ENCODE results near the gene PDE8A.
"Not testable (repeated sequence)": the region's sequence is repeated elsewhere in the genome, so short reads cannot be mapped to it uniquely, and the experiment has no call there.

The PDE8A gene

DNA sequence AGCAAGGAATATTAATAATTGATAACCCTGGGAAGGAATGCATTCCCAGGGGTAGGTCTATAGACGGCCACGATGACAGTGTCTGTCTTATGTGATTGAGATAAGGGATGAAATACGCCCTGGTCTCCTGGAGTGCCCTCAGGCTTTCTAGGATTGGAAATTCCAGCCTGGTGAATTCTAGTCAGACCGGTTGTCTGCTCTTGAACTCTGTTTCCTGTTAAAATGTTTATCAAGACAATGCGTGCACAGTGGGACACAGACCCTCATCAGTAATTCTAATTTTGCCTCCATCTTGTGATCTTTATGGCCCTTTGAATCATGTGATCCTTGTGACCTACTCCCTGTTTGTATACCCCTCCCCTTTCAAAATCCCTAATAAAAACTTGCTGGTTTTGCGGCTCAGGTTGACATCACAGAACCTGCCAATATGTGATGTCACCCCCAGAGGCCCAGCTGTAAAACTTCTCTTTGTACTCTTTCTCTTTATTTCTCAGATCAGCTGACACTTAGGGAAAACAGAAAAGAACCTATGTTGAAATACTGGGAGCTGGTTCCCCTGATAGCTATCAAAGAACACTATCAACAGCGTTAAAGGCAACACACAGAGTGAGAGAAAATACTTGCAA is 183.3 kb downstream of the PDE8A start:
- H3K27ac ChIP-seq (ENCODE audit: low read length), result no peak overlapping the region

DNA sequence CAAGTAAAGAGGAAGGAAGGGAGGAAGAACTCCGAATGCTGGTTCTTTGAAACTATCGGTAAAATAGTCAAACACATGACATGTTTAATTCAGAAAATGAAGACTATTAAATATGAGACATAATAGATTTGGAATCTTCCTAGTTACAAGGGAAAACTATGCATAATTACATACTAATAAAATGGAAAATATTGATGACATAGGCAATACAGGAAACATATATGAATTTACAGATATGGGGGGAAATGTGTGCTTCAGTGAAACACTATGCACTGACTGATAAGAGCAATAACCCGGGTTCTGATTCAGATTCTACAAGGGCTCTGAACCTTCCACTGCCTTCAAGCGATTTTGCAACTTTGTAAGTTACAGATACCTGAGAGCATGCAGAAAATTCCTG is 185.9 kb downstream of the PDE8A start:
- peaks cover 0 to 7% of the 10 kb centered on the region in 2 donors for H3K4me1 ChIP-seq (ENCODE audit: control insufficient read depth in 1 of 2, insufficient read depth in 2 of 2, low read length in 2 of 2)
- H3K27ac ChIP-seq (ENCODE audit: low read length), result no peak overlapping the region
- no peak overlapping the region for H3K4me3 ChIP-seq (ENCODE audit: low read depth in 1 of 2, low read length in 2 of 2)
- H3K36me3 ChIP-seq (ENCODE audit: control insufficient read depth in 1 of 2, insufficient read depth in 2 of 2, low read length in 2 of 2), result no peaks in the 10 kb centered on the region
- H3K9me3 ChIP-seq (ENCODE audit: control insufficient read depth in 1 of 2, low read length in 2 of 2), result peaks cover 4 to 8% of the 10 kb centered on the region in 2 donors
- H3K27me3 ChIP-seq (ENCODE audit: low read depth, low read length), result peaks cover 5% of the 10 kb centered on the region

More for the DNA sequence above, 183.3 kb downstream of the PDE8A start:
- peaks cover 0 to 2% of the 10 kb centered on the region in 2 donors for H3K9me3 ChIP-seq (ENCODE audit: control insufficient read depth in 1 of 2, low read length in 2 of 2)
- no peak overlapping the region for H3K4me3 ChIP-seq (ENCODE audit: low read depth in 1 of 2, low read length in 2 of 2)
- H3K27me3 ChIP-seq (ENCODE audit: low read depth, low read length), result peaks cover 5% of the 10 kb centered on the region
- H3K4me1 ChIP-seq (ENCODE audit: control insufficient read depth in 1 of 2, insufficient read depth in 2 of 2, low read length in 2 of 2), result peaks cover 0 to 7% of the 10 kb centered on the region in 2 donors
- no peaks in the 10 kb centered on the region for H3K36me3 ChIP-seq (ENCODE audit: control insufficient read depth in 1 of 2, insufficient read depth in 2 of 2, low read length in 2 of 2)

DNA sequence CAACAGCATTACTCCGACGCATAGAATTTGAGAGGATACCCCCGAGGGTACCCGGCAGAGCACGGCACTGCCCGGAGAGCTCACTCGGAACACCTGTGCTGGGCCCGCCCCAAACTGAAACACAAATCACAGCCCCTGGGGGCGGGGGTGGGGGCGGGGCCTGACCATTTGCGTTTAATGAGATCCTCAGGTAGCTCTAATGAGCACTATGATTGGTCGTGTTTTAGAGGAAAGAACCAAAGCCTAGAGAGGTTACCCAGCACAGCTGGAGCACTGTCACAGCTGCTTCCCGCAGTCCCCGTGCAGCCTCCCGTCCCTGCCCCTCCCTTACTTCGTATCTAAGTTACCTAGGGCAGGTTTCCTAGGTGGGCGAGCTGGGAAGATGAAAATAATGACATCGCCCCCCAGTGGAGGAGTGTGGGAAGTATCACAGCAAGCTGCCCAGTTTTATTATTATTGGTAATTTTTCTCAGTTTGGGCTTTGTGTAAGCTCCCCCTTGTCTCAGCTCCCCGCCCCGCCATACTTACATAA is 187.1 kb downstream of the PDE8A start:
- H3K36me3 ChIP-seq (ENCODE audit: control insufficient read depth in 1 of 2, insufficient read depth in 2 of 2, low read length in 2 of 2), result no peaks in the 10 kb centered on the region
- H3K27ac ChIP-seq (ENCODE audit: low read length), result no peak overlapping the region
- H3K27me3 ChIP-seq (ENCODE audit: low read depth, low read length), result peaks cover 5% of the 10 kb centered on the region
- H3K9me3 ChIP-seq (ENCODE audit: control insufficient read depth in 1 of 2, low read length in 2 of 2), result peaks cover 4 to 8% of the 10 kb centered on the region in 2 donors
- peaks cover 0 to 7% of the 10 kb centered on the region in 2 donors for H3K4me1 ChIP-seq (ENCODE audit: control insufficient read depth in 1 of 2, insufficient read depth in 2 of 2, low read length in 2 of 2)
- H3K4me3 ChIP-seq (ENCODE audit: low read depth in 1 of 2, low read length in 2 of 2), result peak overlapping the region; percentile 35 to 40

DNA sequence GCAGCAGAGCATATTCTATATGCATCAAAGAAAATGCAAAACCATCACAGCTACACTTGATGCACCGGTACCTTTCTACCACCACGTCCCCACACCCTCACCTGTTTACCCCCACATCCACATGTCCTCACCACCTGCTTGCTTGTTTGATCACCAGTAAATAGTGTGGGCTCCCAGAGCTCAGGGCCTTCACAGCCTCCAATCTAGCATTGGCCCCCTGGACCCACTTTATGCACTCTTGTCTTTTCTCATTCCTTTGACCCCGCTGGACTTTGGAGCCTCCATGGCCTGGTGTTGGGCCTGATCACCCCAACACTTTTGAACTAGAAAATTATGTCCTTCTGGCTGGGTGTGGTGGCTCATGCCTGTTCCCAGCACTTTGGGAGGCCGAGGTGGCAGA is 190.1 kb downstream of the PDE8A start:
- no peaks in the 10 kb centered on the region for H3K36me3 ChIP-seq (ENCODE audit: control insufficient read depth in 1 of 2, insufficient read depth in 2 of 2, low read length in 2 of 2)
- no peak overlapping the region for H3K4me3 ChIP-seq (ENCODE audit: low read depth in 1 of 2, low read length in 2 of 2)
- H3K4me1 ChIP-seq (ENCODE audit: control insufficient read depth in 1 of 2, insufficient read depth in 2 of 2, low read length in 2 of 2), result peaks cover 0 to 7% of the 10 kb centered on the region in 2 donors

DNA sequence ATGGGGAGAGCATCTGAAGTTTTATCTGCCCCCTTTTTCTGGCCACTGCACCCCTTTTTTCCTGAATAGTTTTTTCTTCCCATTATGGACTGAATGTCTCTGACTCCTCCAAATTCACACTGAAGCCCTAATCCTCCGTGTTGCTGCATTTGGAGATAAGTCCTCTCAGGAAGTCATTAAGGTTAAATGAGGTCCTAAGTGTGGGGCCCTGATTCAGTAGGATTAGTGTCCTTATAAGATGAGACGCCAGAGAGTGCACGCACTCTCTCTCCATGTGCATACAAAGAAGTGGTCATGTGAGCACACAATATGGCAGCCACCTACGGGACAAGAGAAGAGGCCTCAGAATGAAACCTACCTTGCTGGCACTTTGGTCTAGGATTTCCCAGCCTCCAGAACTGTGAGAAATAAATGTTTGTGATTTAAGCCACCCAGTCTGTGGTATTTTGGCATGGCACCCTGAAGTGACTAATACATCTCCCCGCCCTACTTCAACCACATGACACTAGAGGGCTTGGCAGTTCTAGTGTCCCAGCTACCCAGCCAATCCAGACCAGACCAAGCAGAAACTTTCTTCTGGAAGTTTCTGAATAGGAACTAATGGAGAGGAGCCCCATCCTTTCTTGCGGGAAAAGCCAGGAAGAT is 191.3 kb downstream of the PDE8A start:
- Histone ChIP-seq H3K4me3 (ENCODE audit: low read depth in 1 of 2, low read length in 2 of 2) (no peak overlapping the region), H3K27me3 (ENCODE audit: low read depth, low read length) (peaks cover 5% of the 10 kb centered on the region), H3K4me1 (ENCODE audit: control insufficient read depth in 1 of 2, insufficient read depth in 2 of 2, low read length in 2 of 2) (peaks cover 0 to 14% of the 10 kb centered on the region in 2 donors), H3K9me3 (ENCODE audit: control insufficient read depth in 1 of 2, low read length in 2 of 2) (peaks cover 4 to 6% of the 10 kb centered on the region in 2 donors), H3K36me3 (ENCODE audit: control insufficient read depth in 1 of 2, insufficient read depth in 2 of 2, low read length in 2 of 2) (no peaks in the 10 kb centered on the region), H3K27ac (ENCODE audit: low read length) (no peak overlapping the region)

More for the DNA sequence above, 190.1 kb downstream of the PDE8A start:
- H3K9me3 ChIP-seq (ENCODE audit: control insufficient read depth in 1 of 2, low read length in 2 of 2), result peaks cover 4 to 6% of the 10 kb centered on the region in 2 donors
- H3K27me3 ChIP-seq (ENCODE audit: low read depth, low read length), result peaks cover 5% of the 10 kb centered on the region
- no peak overlapping the region for H3K27ac ChIP-seq (ENCODE audit: low read length)

DNA sequence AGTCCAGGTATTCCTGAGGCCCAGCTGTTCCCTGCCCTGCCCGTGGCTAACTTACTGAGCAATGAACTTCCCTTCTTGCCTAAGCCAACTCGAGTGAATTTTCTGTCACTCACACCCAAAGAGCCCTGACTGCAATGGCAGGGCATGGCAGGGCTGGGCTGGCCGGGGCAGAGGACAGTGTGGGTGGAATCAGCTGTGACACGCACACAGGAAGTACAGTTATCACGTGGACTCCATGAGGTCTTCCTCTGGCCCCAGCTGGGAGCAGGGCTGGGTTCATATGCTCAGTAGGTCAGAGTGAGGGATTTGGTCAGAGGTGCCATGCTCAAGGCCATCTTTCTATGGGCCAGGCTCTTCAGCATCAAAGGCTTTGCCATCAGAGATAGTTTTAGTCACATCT is 192.0 kb downstream of the PDE8A start:
- H3K27me3 ChIP-seq (ENCODE audit: low read depth, low read length), result not testable (repeated sequence)

DNA sequence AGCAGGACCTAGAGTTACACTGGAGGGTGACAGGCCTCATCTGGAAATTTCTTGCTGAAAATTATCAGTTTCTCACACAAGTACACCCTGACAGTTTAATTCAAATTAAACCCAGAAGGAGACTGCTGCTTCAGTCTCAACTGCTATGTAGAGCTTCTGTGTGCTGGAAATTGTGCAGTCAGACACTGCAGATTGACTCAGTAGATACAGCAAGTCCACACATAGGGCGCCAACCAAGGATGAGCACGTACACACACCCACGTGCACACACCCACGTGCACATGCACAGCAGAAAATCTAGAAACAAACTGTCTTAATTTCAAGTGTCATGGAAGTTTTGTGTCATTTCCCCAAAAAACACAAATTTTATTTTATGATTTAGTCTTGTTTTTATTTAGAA is 192.9 kb downstream of the PDE8A start:
- no peak overlapping the region for H3K27ac ChIP-seq (ENCODE audit: low read length)
- H3K36me3 ChIP-seq (ENCODE audit: control insufficient read depth in 1 of 2, insufficient read depth in 2 of 2, low read length in 2 of 2), result no peaks in the 10 kb centered on the region
- H3K9me3 ChIP-seq (ENCODE audit: control insufficient read depth in 1 of 2, low read length in 2 of 2), result peaks cover 4 to 6% of the 10 kb centered on the region in 2 donors
- peaks cover 0 to 7% of the 10 kb centered on the region in 2 donors for H3K4me1 ChIP-seq (ENCODE audit: control insufficient read depth in 1 of 2, insufficient read depth in 2 of 2, low read length in 2 of 2)
- H3K27me3 ChIP-seq (ENCODE audit: low read depth, low read length), result no peaks in the 10 kb centered on the region
- no peak overlapping the region for H3K4me3 ChIP-seq (ENCODE audit: low read depth in 1 of 2, low read length in 2 of 2)

More for the DNA sequence above, 192.0 kb downstream of the PDE8A start:
- H3K27ac ChIP-seq (ENCODE audit: low read length); H3K4me3 ChIP-seq (ENCODE audit: low read depth in 1 of 2, low read length in 2 of 2); H3K36me3 ChIP-seq (ENCODE audit: control insufficient read depth in 1 of 2, insufficient read depth in 2 of 2, low read length in 2 of 2); H3K9me3 ChIP-seq (ENCODE audit: control insufficient read depth in 1 of 2, low read length in 2 of 2): not testable (repeated sequence)
- peaks cover 0 to 12% of the 10 kb centered on the region in 2 donors for H3K4me1 ChIP-seq (ENCODE audit: control insufficient read depth in 1 of 2, insufficient read depth in 2 of 2, low read length in 2 of 2)

DNA sequence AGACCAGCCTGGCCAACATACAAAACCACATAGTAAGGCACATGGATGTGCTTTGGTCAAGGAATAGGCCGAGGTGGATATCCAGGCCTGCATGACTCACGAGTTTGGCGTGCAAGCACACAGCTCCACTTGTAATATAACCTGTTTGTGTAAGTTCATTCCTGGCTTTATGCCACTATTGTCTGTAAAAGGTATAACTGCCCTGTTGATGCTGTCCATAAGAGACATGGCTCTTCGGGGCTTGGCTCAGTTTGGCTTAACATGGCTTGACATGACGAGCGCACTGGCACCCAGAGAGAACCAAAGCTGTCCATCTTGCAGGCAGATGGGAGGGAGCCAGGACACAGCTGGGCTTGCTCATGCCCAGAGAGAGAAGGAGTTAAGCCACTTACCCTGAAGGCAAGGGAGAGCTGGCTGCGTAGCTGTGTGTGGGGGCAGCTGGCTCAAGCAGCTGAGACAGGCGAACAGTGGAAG is 195.4 kb downstream of the PDE8A start:
- not testable (repeated sequence) for H3K27me3 ChIP-seq (ENCODE audit: low read depth, low read length)

DNA sequence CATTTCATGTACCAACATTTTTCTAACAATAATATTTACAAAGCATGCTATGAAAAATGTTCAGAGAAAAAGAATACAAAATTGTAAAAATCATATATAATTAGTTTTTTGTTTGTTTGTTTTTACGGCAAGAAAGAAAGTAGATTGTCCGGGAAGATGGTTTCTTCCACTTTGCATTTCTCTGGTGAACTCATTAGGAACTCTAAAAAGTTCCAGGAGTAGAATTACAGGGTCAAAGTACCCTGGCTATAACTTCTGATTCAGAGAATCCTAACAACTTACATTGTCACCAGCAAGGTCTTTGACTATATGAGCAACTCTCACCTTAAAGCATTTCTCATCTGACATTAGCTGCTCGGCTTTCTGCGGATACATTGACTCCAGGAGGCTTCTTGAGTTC is 196.7 kb downstream of the PDE8A start:
- peaks cover 0 to 7% of the 10 kb centered on the region in 2 donors for H3K4me1 ChIP-seq (ENCODE audit: control insufficient read depth in 1 of 2, insufficient read depth in 2 of 2, low read length in 2 of 2)
- no peak overlapping the region for H3K27ac ChIP-seq (ENCODE audit: low read length)
- H3K9me3 ChIP-seq (ENCODE audit: control insufficient read depth in 1 of 2, low read length in 2 of 2), result no peaks in the 10 kb centered on the region
- no peaks in the 10 kb centered on the region for H3K27me3 ChIP-seq (ENCODE audit: low read depth, low read length)
- H3K36me3 ChIP-seq (ENCODE audit: control insufficient read depth in 1 of 2, insufficient read depth in 2 of 2, low read length in 2 of 2), result no peaks in the 10 kb centered on the region
- no peak overlapping the region for H3K4me3 ChIP-seq (ENCODE audit: low read depth in 1 of 2, low read length in 2 of 2)

More for the DNA sequence above, 195.4 kb downstream of the PDE8A start:
- H3K4me3 ChIP-seq (ENCODE audit: low read depth in 1 of 2, low read length in 2 of 2); H3K4me1 ChIP-seq (ENCODE audit: control insufficient read depth in 1 of 2, insufficient read depth in 2 of 2, low read length in 2 of 2); H3K36me3 ChIP-seq (ENCODE audit: control insufficient read depth in 1 of 2, insufficient read depth in 2 of 2, low read length in 2 of 2); H3K9me3 ChIP-seq (ENCODE audit: control insufficient read depth in 1 of 2, low read length in 2 of 2); H3K27ac ChIP-seq (ENCODE audit: low read length): not testable (repeated sequence)

DNA sequence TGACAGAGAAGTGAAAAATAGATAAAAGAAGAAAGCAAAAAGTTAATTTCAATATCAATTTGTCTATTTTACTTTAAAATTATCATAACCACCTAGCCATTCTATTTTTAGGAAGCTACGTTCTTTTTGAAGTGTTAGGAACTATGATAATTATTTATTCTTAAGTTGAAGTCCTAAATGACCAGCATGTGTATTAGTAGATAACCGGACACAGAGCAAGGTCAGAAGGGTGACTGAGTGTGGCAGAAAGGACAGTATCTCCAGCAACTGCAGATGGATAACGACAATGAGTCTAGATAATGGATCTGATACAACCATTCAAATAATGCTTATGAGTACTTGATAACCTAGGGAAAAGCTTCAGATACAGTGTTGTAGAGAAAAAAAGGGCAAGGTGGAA is 198.0 kb downstream of the PDE8A start:
- Histone ChIP-seq H3K27me3 (ENCODE audit: low read depth, low read length) (no peaks in the 10 kb centered on the region), H3K36me3 (ENCODE audit: control insufficient read depth in 1 of 2, insufficient read depth in 2 of 2, low read length in 2 of 2) (no peaks in the 10 kb centered on the region), H3K4me3 (ENCODE audit: low read depth in 1 of 2, low read length in 2 of 2) (no peak overlapping the region), H3K9me3 (ENCODE audit: control insufficient read depth in 1 of 2, low read length in 2 of 2) (no peaks in the 10 kb centered on the region), H3K4me1 (ENCODE audit: control insufficient read depth in 1 of 2, insufficient read depth in 2 of 2, low read length in 2 of 2) (peaks cover 0 to 7% of the 10 kb centered on the region in 2 donors), H3K27ac (ENCODE audit: low read length) (no peak overlapping the region)

DNA sequence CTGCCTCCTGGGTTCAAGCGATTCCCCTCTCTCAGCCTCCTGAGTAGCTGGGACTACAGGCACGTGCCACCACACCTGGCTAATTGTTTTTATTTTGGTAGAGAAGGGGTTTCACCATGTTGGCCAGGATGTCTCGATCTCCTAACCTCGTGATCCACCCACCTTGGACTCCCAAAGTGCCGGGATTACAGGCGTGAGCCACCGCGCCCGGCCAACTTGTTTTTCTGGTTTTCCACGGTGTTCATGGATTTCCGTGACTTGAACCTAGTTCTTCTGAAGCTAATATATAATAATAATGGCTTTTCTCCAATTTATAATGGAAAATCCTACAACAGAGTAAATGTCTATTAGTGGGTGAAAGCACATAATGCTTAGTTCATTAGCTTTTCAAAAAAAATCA is 203.7 kb downstream of the PDE8A start:
- H3K27ac ChIP-seq (ENCODE audit: low read length); H3K4me3 ChIP-seq (ENCODE audit: low read depth in 1 of 2, low read length in 2 of 2); H3K4me1 ChIP-seq (ENCODE audit: control insufficient read depth in 1 of 2, insufficient read depth in 2 of 2, low read length in 2 of 2): not testable (repeated sequence)

More for the DNA sequence above, 203.7 kb downstream of the PDE8A start:
- not testable (repeated sequence) for H3K27me3 ChIP-seq (ENCODE audit: low read depth, low read length); H3K36me3 ChIP-seq (ENCODE audit: control insufficient read depth in 1 of 2, insufficient read depth in 2 of 2, low read length in 2 of 2); H3K9me3 ChIP-seq (ENCODE audit: control insufficient read depth in 1 of 2, low read length in 2 of 2)

Data from muscle layer of duodenum (tissue), 2 donors.